Spleen (tissue), 11 donors: Measurements from ENCODE around the gene DOCK1. TPM values are rescaled to one million over a fixed set of nuclear protein-coding genes. Genes with fewer than 3 reads are reported as not detected.

ENCODE experiments used
- DNase-seq: peaks from one replicate; pipeline ENCODE4 v3.0.0-alpha.2; 2020
- H3K27ac ChIP-seq, 8 donors: fragments of 200-600 bp; sonication (generic) in 7 of 8; 1 replicate in 4 of 8; 2 replicates in 4 of 8; pipeline versions ENCODE4 v1.5.0 to v1.8.0; 2016 to 2021; ENCODE audit warnings: inconsistent platforms in 4 of 8, mild to moderate bottlenecking in 4 of 8, moderate library complexity in 1 of 8
- H3K27me3 ChIP-seq, 7 donors: fragments of 200-600 bp; sonication (generic) in 6 of 7; replicated peaks in 1 of 7; 1 replicate in 4 of 7; 2 replicates in 3 of 7; pipeline versions ENCODE4 v1.5.0 to v1.8.0; 2016 to 2021; ENCODE audit warnings: inconsistent platforms in 3 of 7, mild to moderate bottlenecking in 1 of 7
- H3K36me3 ChIP-seq, 6 donors: fragments of 200-600 bp; sonication (generic) in 5 of 6; 1 replicate in 4 of 6; 2 replicates in 2 of 6; pipeline versions ENCODE4 v1.5.0 to v1.8.0; 2016 to 2021; ENCODE audit warnings: inconsistent platforms in 2 of 6
- H3K4me1 ChIP-seq, 6 donors: fragments of 200-600 bp; sonication (generic) in 5 of 6; 1 replicate in 3 of 6; 2 replicates in 3 of 6; pipeline versions ENCODE4 v1.5.0 to v1.8.0; 2016 to 2021; ENCODE audit warnings: inconsistent platforms in 3 of 6
- H3K4me3 ChIP-seq, 8 donors: fragments of 200-600 bp; sonication (generic) in 7 of 8; 1 replicate in 4 of 8; 2 replicates in 4 of 8; pipeline versions ENCODE4 v1.5.0 to v1.8.0; 2016 to 2021; ENCODE audit warnings: inconsistent platforms in 4 of 8, mild to moderate bottlenecking in 4 of 8, moderate library complexity in 2 of 8
- H3K9me3 ChIP-seq, 8 donors: fragments of 200-600 bp; sonication (generic) in 7 of 8; 1 replicate in 4 of 8; 2 replicates in 4 of 8; pipeline versions ENCODE4 v1.5.0 to v1.8.0; 2016 to 2021; ENCODE audit warnings: inconsistent platforms in 4 of 8
- POLR2A ChIP-seq, 3 donors: fragments of 450-650 bp; IDR thresholded peaks; one replicate each; pipeline ENCODE4 v1.5.1; 2017; ENCODE audit warnings: antibody characterized with exemption in 3 of 3, mild to moderate bottlenecking in 1 of 3
- POLR2AphosphoS5 ChIP-seq, 3 donors: sonication (generic); formaldehyde crosslinking; IDR thresholded peaks; one replicate each; pipeline ENCODE4 v1.5.1; 2017; ENCODE audit warnings: antibody characterized with exemption in 3 of 3
- WGBS, 5 donors: extraction: QIAGEN DNeasy Blood & Tissue Kit in 3 of 5; methylation state at CpG; one replicate each; pipeline versions ENCODE4 v1.1.5 to v1.1.7; 2013 to 2018; 5-methylcytosine and 5-hydroxymethylcytosine counted together
- intact Hi-C: fragments of 100-400 bp; cut with DNase I; formaldehyde crosslinking; loops from one replicate; pipeline ENCODE4 v1.15.0; 2023; ENCODE audit warnings: low total_unique reads
- polyA plus RNA-seq, 3 donors: library from polyadenylated mRNA; stranded (reverse); fragments of 200-250 nt; gene quantifications; one replicate each; pipeline ENCODE4 v1.2.1, GENCODE V29; 2013
- total RNA-seq, 7 donors: library from RNA; depleted of rRNA in 3 of 7; stranded (reverse); fragments of >200 nt in 3 of 7; fragmentation: NEBNext Ultra II Directional in 4 of 7; extraction: Animal tissue kit (Norgen Biotek cat#: 25700) in 4 of 7; gene quantifications; one replicate each; pipeline versions ENCODE4 v1.1.0 to v1.2.1, GENCODE V29; 2016 to 2021
- TF ChIP-seq, protein P1 (sequence below), 11 experiments: fragments of 200-600 bp in 7 of 11; fragments of 450-650 bp in 4 of 11; sonication (generic) in 4 of 11; IDR thresholded peaks in 8 of 11; conservative IDR thresholded peaks in 3 of 11; 1 replicate in 7 of 11; 2 replicates in 4 of 11; pipeline versions ENCODE4 v1.4.0 to v1.8.0; 2016 to 2021; ENCODE audit warnings: antibody characterized with exemption in 11 of 11, inconsistent platforms in 4 of 11, mild to moderate bottlenecking in 1 of 11
- donor health status: healthy with polysubstance abuse.
- donor health status: DM: no; HTN: no; CAD: no; lungs with moderate emphysema.
- donor health status: DM: no; HTN: no; CAD: no.
- donor health status: Bipolar disorder and iron deficiency.
- donor health status: healthy.
- donor health status: DM: no; HTN: no; CAD: no.
- donor health status: DM: yes; HTN: yes; CAD: no.

Gene DOCK1
- total and polyA plus RNA-seq, 10 donors = 2.2 to 40.5 (median 25.1) TPM

DNA sequence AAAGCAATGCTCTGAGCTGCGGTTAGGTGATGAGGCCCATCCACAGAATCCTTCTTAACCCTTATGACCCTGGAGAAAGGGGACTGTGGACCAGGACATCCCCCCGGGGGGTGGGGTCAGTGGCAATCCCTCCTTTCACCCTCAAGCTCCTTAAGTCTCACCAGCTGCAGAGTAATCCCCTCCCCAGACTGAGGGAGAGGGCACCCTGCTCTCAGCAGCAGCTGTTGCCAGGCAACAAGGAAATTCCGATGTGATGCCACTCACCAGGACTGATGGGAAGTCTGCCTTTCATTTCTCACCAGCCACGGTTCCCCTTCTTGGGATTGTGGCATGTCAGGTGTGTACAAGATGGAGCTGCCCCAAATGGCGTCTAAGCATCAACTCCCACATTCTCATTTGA is 129.6 kb downstream of the DOCK1 start:
- Histone ChIP-seq H3K9me3 (no peaks in the 10 kb centered on the region), H3K27ac (no peak overlapping the region), H3K36me3 (peaks cover 0 to 72% (median 0%) of the 10 kb centered on the region in 6 donors), H3K4me3 (no peak overlapping the region), H3K4me1 (no peaks in the 10 kb centered on the region), H3K27me3 (no peaks in the 10 kb centered on the region)
- no peak for DNase-seq
- 89 to 94% (median 90%) methylated on average over 5 of the region's 5 CpGs for WGBS, 5 donors
- no peak for TF ChIP-seq POLR2A (IDR thresholded peaks at IDR 0.05)
- TF ChIP-seq POLR2AphosphoS5 (IDR thresholded peaks at IDR 0.05) = no peak
- TF ChIP-seq, protein P1, sequence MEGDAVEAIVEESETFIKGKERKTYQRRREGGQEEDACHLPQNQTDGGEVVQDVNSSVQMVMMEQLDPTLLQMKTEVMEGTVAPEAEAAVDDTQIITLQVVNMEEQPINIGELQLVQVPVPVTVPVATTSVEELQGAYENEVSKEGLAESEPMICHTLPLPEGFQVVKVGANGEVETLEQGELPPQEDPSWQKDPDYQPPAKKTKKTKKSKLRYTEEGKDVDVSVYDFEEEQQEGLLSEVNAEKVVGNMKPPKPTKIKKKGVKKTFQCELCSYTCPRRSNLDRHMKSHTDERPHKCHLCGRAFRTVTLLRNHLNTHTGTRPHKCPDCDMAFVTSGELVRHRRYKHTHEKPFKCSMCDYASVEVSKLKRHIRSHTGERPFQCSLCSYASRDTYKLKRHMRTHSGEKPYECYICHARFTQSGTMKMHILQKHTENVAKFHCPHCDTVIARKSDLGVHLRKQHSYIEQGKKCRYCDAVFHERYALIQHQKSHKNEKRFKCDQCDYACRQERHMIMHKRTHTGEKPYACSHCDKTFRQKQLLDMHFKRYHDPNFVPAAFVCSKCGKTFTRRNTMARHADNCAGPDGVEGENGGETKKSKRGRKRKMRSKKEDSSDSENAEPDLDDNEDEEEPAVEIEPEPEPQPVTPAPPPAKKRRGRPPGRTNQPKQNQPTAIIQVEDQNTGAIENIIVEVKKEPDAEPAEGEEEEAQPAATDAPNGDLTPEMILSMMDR (IDR thresholded peaks at IDR 0.05 in 8 of 11, conservative IDR thresholded peaks at IDR 0.05 in 3 of 11) = no peak
- intact Hi-C loops = no loop called here

DNA sequence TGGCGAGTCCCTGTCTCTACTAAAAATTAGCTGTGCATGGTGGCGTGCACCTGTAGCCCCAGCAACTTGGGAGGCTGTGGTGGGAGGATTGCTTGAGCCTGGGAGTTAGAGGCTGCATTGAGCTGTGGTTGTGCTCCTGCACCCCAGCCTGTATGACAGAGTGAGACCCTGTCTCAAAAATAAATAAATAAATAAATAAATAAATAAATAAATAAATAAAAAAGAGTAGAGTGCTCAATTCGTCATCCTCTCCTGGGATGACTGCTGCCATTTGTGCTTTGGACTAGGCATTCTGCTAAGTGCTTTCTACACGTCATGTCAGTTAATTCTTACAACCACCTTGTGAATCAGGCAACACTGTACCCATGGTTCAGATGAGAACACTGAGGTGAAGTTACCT is 130.6 kb downstream of the DOCK1 start:
- 88 to 96% (median 89%) methylated on average over 4 of the region's 4 CpGs for WGBS, 5 donors
- DNase-seq = no peak

DNA sequence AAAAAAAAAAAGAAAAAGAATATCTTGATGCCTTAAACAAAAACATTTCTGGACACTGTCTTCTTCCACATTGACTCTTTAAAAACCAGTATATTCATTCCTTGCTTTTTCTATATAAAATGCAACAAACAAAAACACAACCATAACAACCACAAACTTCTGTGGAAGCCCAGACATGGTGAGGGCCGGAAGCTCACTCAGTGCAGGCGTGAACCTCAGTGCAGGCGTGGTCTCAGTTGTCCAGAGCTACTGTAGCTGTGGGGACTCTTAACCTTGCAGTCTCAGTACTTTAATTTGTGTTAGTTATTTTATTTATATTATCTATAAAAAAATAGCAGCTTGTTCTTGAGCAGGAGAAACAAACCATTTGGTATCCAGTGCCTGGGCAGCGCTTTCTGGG is 131.8 kb downstream of the DOCK1 start:
- peaks cover 0 to 75% (median 2%) of the 10 kb centered on the region in 6 donors for H3K36me3 ChIP-seq
- H3K27me3 ChIP-seq = no peaks in the 10 kb centered on the region
- H3K4me3 ChIP-seq = no peak overlapping the region
- no peak for DNase-seq
- intact Hi-C loops = no loop called here
- H3K27ac ChIP-seq = no peak overlapping the region
- no peaks in the 10 kb centered on the region for H3K9me3 ChIP-seq
- 88 to 94% (median 89%) methylated on average over 4 of the region's 4 CpGs for WGBS, 5 donors
- TF ChIP-seq, protein P1 (IDR thresholded peaks at IDR 0.05 in 8 of 11, conservative IDR thresholded peaks at IDR 0.05 in 3 of 11) = no peak
- TF ChIP-seq POLR2A (IDR thresholded peaks at IDR 0.05) = no peak
- no peak for TF ChIP-seq POLR2AphosphoS5 (IDR thresholded peaks at IDR 0.05)
- no peaks in the 10 kb centered on the region for H3K4me1 ChIP-seq

More for the DNA sequence above, 130.6 kb downstream of the DOCK1 start:
- TF ChIP-seq POLR2A (IDR thresholded peaks at IDR 0.05) = no peak
- TF ChIP-seq, protein P1 (IDR thresholded peaks at IDR 0.05 in 8 of 11, conservative IDR thresholded peaks at IDR 0.05 in 3 of 11) = no peak
- no peak for TF ChIP-seq POLR2AphosphoS5 (IDR thresholded peaks at IDR 0.05)
- intact Hi-C loops = no loop called here
- Histone ChIP-seq H3K9me3 (no peaks in the 10 kb centered on the region), H3K4me3 (no peak overlapping the region), H3K36me3 (peaks cover 0 to 76% (median 0%) of the 10 kb centered on the region in 6 donors), H3K27me3 (no peaks in the 10 kb centered on the region), H3K27ac (no peak overlapping the region), H3K4me1 (no peaks in the 10 kb centered on the region)

DNA sequence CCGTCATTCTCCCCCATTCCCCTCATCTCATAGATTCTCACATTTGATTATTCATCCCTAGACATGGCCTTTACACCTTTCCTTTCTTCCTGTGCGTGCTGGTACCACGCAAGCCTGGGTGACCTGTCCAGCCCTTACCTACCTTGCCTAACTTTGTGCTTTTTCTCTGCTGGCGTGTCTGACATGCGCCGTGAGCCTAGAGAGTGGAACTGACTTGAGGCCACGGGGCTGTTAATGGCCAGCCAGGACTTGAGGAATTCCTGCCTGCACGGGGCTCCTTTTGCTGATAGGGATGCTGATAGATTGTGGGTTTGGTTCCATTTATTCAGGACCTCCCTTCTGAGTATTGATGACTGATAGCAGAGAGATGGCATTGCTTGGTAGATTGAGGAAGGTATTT is 134.2 kb downstream of the DOCK1 start:
- intact Hi-C loops = no loop called here
- H3K27ac ChIP-seq = no peak overlapping the region
- H3K4me1 ChIP-seq = no peaks in the 10 kb centered on the region
- H3K4me3 ChIP-seq = no peak overlapping the region
- H3K36me3 ChIP-seq = peaks cover 0 to 80% (median 4%) of the 10 kb centered on the region in 6 donors
- DNase-seq = no peak
- H3K27me3 ChIP-seq = no peaks in the 10 kb centered on the region
- TF ChIP-seq POLR2AphosphoS5 (IDR thresholded peaks at IDR 0.05) (no peak), POLR2A (IDR thresholded peaks at IDR 0.05) (no peak)
- TF ChIP-seq, protein P1 (IDR thresholded peaks at IDR 0.05 in 8 of 11, conservative IDR thresholded peaks at IDR 0.05 in 3 of 11) = no peak
- WGBS, 5 donors = 88 to 96% (median 91%) methylated on average over 8 of the region's 8 CpGs
- no peaks in the 10 kb centered on the region for H3K9me3 ChIP-seq
